RWPE2 (cell line): Measurements from ENCODE around the gene HSPB2.
A peak's percentile ranks its signal among the peaks of the same experiment; 100 is the strongest.

Experiments used
- ATAC-seq: fragments of 200-7000 bp; cut with Tn5 transposase; 3 replicates; pipeline ENCODE4 v1.9.1; 2021; ENCODE audit warnings: low read depth
- DNase-seq: peaks from one replicate; pipeline ENCODE4 v3.0.0-alpha.2; 2020; ENCODE audit warnings: low spot score
- H3K27ac ChIP-seq: fragments of 450-650 bp; 2 replicates; pipeline ENCODE4 v1.5.1; 2017; ENCODE audit warnings: mild to moderate bottlenecking; ENCODE audit not compliant: poor library complexity, severe bottlenecking
- H3K27me3 ChIP-seq: fragments of 250-450 bp; sonication (Bioruptor Pico); 2 replicates; pipeline ENCODE4 v1.5.1; 2021; ENCODE audit warnings: mild to moderate bottlenecking, moderate library complexity; ENCODE audit not compliant: insufficient read depth, poor library complexity, severe bottlenecking
- H3K36me3 ChIP-seq: fragments of 250-450 bp; sonication (Bioruptor Pico); 2 replicates; pipeline ENCODE4 v1.5.1; 2020; ENCODE audit warnings: low read depth, mild to moderate bottlenecking, moderate library complexity
- H3K4me1 ChIP-seq: fragments of 250-450 bp; sonication (Bioruptor Pico); 2 replicates; pipeline ENCODE4 v1.5.1; 2021; ENCODE audit warnings: mild to moderate bottlenecking, moderate library complexity; ENCODE audit not compliant: insufficient read depth, poor library complexity, severe bottlenecking
- H3K4me3 ChIP-seq: fragments of 250-450 bp; sonication (Bioruptor Pico); 2 replicates; pipeline ENCODE4 v1.5.1; 2021; ENCODE audit warnings: mild to moderate bottlenecking, moderate library complexity; ENCODE audit not compliant: severe bottlenecking
- H3K9me3 ChIP-seq: fragments of 250-450 bp; sonication (Bioruptor Pico); 2 replicates; pipeline ENCODE4 v1.5.1; 2021; ENCODE audit warnings: mild to moderate bottlenecking, moderate library complexity; ENCODE audit not compliant: severe bottlenecking
- TF ChIP-seq, protein P1 (sequence below): fragments of 450-650 bp; IDR thresholded peaks from one replicate; pipeline ENCODE4 v1.5.1; 2017; ENCODE audit warnings: mild to moderate bottlenecking, moderate library complexity; ENCODE audit not compliant: poor library complexity, severe bottlenecking

The HSPB2 gene

DNA sequence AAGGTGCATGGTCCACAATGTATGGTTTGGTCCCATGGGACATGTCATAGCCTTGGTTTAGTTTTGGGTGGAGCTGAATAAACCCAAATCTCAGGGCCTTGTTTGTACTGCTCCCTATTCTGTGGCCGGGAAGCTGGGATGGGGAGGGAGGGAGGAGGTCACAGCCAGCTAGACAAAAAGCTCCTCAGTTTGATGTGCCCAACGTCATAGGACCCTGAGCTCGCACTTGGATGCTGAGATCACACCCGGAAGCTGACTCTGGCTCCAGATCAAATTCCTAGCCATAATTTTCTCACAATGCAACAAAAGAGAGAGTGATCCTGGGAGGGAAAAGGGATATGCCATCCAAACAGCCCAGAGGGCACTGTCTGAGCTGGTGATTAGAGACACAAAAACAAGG is 1.5 kb downstream of the HSPB2 start:
- DNase-seq: no peak
- TF ChIP-seq, protein P1, sequence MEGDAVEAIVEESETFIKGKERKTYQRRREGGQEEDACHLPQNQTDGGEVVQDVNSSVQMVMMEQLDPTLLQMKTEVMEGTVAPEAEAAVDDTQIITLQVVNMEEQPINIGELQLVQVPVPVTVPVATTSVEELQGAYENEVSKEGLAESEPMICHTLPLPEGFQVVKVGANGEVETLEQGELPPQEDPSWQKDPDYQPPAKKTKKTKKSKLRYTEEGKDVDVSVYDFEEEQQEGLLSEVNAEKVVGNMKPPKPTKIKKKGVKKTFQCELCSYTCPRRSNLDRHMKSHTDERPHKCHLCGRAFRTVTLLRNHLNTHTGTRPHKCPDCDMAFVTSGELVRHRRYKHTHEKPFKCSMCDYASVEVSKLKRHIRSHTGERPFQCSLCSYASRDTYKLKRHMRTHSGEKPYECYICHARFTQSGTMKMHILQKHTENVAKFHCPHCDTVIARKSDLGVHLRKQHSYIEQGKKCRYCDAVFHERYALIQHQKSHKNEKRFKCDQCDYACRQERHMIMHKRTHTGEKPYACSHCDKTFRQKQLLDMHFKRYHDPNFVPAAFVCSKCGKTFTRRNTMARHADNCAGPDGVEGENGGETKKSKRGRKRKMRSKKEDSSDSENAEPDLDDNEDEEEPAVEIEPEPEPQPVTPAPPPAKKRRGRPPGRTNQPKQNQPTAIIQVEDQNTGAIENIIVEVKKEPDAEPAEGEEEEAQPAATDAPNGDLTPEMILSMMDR: no peak
- no peaks in the 10 kb centered on the region for H3K9me3 ChIP-seq
- H3K36me3 ChIP-seq: no peaks in the 10 kb centered on the region
- H3K4me1 ChIP-seq: peaks cover 16% of the 10 kb centered on the region
- H3K27ac ChIP-seq: no peak overlapping the region
- no peak overlapping the region for H3K4me3 ChIP-seq
- H3K27me3 ChIP-seq: no peaks in the 10 kb centered on the region
- ATAC-seq: no peak

DNA sequence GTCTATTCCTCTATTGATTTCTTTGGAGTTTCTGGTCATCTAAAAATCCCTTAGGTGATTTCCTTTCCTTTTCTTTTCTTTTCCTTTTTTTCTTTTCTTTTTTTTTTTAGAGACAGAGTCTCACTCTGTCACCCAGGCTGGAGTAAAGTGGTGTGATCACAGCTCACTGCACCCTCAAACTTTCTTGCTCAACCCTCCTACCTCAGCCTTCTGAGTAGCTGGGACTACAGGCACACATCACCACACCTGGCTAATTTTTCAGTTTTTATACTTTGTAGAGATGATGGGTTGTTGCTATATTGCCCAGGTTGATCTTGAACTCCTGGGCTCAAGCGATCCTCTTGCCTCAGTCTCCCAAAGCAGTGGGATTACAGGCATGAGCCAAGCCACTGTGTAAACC is 4.2 kb downstream of the HSPB2 start:
- Histone ChIP-seq H3K27ac (no peak overlapping the region), H3K4me1 (peaks cover 11% of the 10 kb centered on the region), H3K9me3 (no peaks in the 10 kb centered on the region), H3K36me3 (no peaks in the 10 kb centered on the region), H3K27me3 (no peaks in the 10 kb centered on the region), H3K4me3 (no peak overlapping the region)
- no peak for DNase-seq
- no peak for ATAC-seq
- TF ChIP-seq, protein P1: no peak

DNA sequence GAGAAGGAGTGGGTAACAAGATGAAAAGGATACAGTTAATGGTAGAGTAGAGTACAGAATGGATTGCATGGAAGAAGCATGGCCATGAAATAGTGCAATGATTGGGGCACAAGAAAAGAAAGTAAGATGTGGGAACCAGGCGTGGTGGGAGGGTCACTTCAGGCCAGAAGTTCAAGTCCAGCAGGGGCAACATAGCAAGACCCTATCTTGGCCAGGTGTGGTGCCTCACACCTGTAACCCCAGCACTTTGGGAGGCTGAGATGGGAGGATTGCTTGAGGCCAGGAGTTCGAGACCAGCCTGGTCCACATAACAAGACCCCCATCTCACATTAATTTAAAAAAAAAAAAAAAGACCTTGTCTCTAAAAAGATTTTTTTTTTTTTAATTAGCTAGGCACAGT is 4.8 kb downstream of the HSPB2 start:
- H3K4me1 ChIP-seq: peaks cover 6% of the 10 kb centered on the region
- no peaks in the 10 kb centered on the region for H3K36me3 ChIP-seq
- no peak overlapping the region for H3K4me3 ChIP-seq
- H3K27ac ChIP-seq: no peak overlapping the region
- ATAC-seq (no peak), DNase-seq (no peak)
- TF ChIP-seq, protein P1: no peak
- no peaks in the 10 kb centered on the region for H3K9me3 ChIP-seq
- H3K27me3 ChIP-seq: no peaks in the 10 kb centered on the region

DNA sequence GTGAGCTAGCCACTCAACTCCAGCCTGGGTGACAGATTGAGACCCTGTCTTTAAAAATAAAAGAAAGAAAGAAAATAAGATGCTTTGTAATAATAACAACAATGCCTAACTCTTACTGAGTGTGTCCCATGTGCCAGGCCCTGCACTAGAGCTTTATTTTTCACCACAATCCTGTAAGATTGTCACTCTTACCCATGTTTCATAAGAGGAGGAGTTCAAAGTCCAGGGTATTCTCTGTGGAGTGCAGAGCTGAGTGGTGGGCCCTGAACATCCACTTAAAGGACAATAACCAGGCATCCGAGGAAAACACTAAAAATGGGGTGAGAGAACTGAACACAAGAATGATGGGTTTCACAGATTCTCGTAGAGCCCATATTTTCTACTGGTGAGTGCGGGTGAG is 5.3 kb downstream of the HSPB2 start:
- ATAC-seq (no peak), DNase-seq (no peak)
- no peak overlapping the region for H3K4me3 ChIP-seq
- peaks cover 8% of the 10 kb centered on the region for H3K4me1 ChIP-seq
- H3K9me3 ChIP-seq: no peaks in the 10 kb centered on the region
- H3K27me3 ChIP-seq: no peaks in the 10 kb centered on the region
- TF ChIP-seq, protein P1: no peak
- H3K27ac ChIP-seq: no peak overlapping the region
- no peaks in the 10 kb centered on the region for H3K36me3 ChIP-seq

DNA sequence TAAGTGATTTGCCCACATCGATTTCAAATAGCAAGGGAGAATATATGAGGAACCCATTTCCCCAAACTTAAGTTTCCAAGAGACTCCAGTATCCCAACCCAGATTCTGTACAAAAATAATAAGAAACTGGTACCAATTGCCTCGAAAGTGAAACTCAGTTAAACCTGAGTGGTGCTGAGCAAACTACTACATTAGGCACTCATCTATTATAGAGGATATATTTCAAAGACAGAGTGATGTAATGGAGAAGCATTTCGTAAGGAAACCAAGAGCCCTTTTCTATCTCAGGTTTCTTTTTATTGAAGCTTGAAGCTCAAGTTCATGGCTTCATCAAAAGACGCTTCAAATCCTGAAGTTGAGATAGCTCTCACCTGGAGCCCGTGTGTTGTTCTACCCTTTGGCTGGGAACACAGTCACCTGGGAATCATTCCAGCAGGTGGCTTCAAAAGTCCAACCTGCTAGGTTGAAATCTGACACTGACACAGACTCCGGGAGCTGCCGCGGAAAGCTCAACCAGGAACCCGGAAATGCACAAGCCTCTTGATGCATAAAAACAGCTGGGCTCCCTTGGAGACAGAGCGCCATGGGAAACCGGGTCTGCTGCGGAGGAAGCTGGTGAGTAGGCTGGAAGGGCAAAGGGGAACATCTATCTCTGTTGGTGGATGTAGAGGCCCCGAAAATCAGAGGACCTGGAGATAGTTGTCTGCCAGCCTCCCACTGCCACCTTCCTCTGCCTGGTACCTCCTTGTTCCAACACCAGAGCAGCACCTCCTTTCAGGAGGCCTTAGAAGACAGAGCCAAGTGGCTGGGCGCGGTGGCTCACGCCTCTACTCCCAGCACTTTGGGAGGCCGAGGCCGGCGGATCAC is 6.1 kb downstream of the HSPB2 start, which contains the start of gene C11orf52:
Gene C11orf52 (plus strand): TSS at position 524 of the 867 bp plus-strand sequence. CDS start 60 bp downstream, at position 584.
- no peak within 1 kb of the TSS for H3K4me3 ChIP-seq
- no peak within 1 kb of the TSS for H3K27ac ChIP-seq
- no peaks in the 10 kb centered on the region for H3K9me3 ChIP-seq
- H3K4me1 ChIP-seq: peaks cover 8% of the 10 kb centered on the region
- ATAC-seq (peak; percentile 87), DNase-seq (peak; percentile 66)
- TF ChIP-seq, protein P1: no peak
- no peaks in the 10 kb centered on the region for H3K36me3 ChIP-seq
- H3K27me3 ChIP-seq: no peaks in the 10 kb centered on the region
